HG03025 (cell line): ENCODE data around the gene DCLRE1A.
A peak's percentile ranks its signal among the peaks of the same experiment; 100 is the strongest.
"Not testable (repeated sequence)": the region's sequence is repeated elsewhere in the genome, so short reads cannot be mapped to it uniquely, and the experiment has no call there.

Source experiments
- ATAC-seq: cut with Tn5 transposase; IDR thresholded peaks from one replicate; pipeline ENCODE4 v1.9.1; 2021; ENCODE audit warnings: mild to moderate bottlenecking, moderate library complexity; ENCODE audit not compliant: unreplicated experiment, low FRiP score

DCLRE1A gene

DNA sequence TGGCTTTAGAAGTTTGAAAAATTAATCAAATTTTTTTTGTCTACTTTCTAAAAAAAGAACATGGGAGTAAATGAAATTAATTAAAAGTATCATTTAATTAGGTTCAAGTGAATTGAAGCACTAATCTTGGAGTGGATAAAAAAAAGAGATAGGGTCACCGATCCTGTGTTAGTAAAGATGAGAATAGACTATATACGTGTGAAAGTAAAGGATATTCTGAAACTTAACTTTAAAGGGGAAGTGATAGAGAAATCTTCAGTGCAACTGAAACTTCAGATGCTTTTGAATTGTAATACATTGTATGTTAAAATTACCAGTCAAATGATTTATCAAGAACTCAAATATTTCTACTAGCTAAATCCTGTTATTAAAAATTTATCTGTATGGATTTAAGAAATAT is 5.4 kb upstream of the DCLRE1A start:
- ATAC-seq, result no peak

DNA sequence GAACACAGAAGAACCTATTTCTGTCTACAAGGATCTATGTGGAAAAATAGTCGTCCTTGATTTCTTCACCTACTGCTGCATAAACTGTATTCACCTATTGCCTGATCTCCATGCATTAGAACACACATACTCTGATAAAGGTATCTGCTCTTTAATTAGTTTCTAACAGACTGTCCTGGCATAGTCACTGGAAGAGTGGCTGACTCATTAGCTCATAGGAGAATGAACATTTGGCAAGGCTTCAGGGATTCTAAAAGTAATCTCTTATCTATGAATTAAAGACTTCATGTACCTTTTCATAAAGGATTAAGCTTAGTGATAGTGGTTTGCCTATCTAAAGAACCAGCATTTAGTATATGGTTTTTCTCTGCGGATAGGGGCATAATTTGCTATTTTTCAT is 4.7 kb upstream of the DCLRE1A start:
- ATAC-seq, result no peak

DNA sequence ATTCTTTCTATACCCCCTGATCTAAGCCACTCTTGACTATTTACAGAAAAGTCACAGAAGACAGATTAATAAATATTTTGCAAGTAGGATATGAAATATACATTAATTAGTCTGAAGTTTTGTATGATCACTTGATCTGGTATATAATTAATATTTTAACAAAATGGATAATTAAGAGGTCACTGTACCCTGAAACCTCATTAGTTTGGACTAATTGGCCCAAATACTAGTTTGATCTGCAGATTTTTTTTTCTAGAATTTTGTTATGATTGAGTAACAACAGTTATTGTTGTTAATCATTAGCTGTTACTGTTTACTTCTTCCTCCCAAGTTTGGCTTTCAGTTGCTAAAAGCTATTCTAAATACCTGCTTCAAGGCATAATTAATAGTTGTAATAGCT is 3.3 kb upstream of the DCLRE1A start:
- no peak for ATAC-seq

DNA sequence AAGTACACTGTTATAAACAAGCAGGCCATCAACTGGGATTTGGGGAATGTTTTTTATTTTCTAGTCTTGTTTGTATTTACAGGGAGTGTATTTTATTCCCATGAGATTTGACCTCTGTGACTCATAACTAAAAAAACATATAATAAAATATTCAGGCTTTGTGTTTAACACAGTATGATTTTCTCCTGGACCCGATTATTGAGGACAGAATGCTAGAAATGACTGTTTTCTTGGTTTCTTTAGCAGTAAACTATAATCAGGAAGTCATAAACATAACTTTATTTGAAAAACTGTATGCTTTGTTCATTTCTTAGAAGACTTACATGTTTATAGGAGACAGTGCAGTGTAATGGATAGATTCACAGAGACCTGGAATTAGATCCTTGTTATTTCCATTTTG is 2.7 kb upstream of the DCLRE1A start:
- ATAC-seq, result no peak

DNA sequence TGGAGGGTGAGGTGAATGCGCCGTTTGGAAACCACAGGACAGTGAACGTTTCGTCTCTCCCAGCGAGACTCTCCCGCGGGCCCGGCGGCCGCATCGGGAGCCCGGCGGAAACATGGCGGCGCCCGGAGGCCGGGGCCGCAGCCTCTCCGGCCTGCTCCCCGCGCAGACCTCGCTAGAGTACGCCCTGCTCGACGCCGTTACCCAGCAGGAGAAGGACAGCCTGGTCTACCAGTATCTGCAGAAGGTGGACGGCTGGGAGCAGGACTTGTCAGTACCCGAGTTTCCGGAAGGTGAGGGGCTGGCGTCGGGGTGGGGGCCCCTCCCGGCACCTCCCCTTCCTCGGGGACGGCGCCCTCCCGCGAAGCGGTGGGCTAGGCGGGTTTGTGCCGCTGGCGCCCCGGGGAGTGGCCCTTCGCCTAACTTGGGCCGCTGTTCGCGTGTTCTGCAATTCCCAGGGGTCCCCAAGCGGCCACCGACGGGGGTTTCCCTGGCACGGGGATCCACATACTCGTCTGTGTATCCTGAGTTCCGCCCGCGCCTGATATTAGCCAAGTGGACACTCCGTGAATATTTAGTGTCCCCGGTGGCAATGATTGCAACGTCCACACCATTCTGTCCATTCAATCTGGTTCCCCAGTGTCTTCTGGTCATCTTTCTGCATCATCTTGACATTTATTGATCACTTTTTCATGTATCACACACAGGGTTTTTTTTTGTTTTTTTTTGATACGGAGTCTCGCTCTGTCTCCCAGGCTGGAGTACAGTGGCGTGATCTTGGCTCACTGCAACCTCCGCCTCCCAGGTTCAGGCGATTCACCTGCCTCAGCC is 1.1 kb upstream of the DCLRE1A start:
- ATAC-seq, result peak; percentile 35

DNA sequence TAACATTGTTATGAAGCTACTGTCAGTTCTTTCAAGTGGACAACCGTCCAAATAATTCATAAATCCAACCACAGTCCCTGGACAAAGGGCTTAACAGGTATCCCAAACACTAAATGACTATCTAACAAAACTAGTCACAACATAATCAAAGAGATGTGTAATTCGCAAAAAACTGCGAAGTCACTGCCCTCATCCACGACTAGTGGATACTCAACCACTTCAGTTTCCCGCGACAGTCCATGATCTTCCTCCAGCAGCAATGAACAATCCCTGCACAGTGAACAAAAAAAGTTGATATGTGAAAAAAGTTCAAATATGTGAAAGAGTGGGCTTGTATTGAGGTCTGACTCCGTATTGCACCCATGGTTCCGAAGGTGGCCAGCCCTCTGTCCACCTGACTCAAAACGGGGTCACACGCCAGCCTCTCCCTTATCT is 287 bp downstream of the DCLRE1A start:
- ATAC-seq, result no peak

DNA sequence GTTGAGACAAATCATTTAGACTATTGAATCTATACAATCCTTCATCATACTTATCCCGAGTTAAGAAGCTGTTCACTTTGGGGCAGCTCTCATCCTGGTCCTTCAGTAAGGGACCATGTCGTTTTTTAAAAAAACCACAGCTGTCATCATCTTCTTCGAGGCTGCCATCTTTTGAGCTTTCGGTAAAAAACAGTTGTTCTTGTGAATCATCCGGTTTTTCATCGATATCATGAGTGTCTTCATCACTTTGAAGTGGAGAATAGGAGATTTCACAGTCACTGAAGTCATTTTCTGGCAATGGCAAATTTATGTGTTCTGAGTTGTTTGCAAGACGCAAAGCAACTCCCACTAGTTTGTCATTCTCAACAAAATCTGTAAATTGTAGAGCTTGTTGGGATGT is 3.9 kb downstream of the DCLRE1A start:
- no peak for ATAC-seq

DNA sequence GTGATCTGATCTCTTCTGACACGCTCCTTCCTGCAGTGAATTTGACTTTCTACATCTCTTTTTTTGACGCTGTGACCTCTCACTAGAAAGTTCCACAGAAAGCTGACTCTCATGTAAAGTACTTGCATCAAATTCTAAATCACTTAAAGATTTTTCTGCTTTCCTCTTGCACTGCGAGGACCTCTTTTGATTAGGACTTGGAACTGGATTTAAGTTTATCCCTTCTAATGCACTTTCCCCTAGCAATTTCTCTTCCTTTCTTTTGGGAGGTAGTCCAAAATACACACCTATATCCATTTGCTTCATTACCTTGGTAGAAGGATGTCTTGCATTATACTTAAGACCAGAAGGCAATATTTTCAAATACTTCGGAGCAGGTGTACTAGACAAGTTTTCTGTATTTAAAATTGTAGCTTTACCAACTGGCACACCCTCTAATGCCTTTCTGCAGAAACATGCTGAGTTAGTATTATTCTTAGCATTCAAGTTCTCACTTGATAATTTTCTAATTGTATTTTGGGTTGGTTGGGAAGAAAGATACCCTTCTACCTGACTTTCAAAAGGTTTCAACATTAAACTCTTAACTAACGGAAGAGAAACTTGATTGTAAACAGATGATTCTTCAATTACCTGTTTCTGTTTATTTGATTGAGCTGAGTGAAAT is 4.6 kb downstream of the DCLRE1A start:
- no peak for ATAC-seq

DNA sequence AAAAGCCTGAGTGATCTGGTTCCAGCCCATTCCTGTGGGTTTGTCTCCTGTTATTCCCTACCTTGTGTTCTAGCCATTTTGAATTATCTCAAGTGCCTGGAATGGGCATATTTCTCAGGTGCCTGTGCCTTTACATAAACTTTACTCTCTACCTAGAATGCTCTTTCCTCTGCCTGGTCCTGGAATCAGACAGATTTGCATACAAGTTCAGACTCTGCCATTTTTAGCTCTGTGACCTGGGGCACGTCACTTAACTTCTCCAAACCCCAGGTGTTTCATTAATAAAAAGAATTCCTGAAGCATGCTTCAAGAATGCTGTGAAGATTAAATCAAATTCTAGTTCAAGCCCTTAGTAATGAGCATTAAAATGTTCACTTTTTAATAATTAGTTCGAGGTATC is 7.8 kb downstream of the DCLRE1A start:
- no peak for ATAC-seq

DNA sequence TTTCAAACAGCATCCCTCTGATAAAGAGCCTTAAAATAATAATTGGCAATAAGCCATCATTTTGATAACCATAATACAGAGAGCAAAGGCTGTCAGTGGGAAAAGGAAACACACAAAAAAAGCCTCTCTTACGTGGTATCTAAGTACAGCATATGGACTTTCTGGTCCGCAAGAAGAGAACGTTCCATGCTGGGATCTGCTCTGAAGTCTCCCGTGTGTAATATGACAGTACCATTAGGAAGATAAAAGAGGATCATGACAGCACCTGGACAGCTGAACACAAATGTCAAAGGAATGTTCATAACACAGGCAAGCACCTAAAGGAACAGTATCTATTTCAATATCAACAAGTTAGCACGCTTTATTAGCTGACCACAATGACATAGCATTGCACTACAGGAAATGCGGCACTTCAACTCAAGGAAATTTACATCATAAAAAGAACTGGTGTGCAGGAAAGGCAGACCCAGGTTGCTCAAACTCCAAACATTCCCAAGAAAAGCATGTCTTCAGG is 9.9 kb downstream of the DCLRE1A start:
- no peak for ATAC-seq

DNA sequence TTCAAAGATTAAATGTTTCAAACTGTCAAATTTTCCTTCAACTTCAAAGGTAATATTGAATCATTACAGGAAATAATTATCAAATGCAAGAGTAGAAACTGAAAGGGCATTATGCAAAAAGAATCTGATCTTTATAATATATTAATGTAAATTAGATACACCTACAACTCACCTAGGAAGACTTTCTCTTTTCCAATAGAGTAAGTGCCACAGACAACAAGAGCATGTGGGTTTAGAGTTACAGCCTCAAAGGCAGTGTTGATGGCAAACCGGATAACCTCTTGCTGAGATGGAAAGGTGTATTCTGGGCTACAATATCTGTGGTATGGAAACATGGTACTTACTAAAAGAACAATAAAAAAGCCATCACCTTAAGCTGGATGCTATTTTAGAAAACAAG is 11.7 kb downstream of the DCLRE1A start:
- no peak for ATAC-seq

DNA sequence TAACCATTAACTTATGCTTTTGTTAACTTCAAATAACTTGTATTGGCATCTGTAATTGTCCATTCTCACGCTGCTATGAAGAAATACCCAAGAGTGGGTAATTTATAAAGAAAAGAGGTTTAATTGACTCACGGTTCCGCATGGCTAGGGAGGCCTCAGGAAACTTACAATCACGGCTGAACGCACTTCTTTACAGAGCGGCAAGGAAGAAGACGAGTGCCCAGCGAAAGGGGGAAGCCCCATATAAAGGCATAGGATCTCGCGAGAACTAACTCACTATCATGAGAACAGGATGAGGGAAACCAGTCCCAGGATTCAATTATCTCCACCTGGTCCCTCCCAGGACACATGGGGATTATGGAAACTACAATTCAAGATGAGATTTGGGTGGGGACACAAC is 25.3 kb downstream of the DCLRE1A start:
- not testable (repeated sequence) for ATAC-seq

DNA sequence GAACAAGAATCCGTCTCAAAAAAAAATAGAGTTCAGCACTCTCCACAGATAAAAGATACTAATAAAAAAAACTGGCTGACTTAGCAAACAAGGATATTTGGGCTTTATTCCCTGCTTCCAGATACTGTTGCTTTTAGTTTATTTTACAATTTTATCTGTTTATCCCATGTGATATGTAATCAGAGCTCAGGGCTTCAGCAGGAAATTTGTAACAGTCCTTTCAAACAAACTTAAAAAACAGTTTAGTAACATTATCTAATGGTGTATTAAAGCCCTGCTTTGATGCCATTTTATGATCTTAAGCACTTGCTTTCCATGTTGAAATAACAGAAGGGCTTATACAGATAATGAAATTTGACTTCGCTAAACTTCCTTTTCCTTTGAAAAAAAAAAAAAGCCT is 28.1 kb downstream of the DCLRE1A start:
- no peak for ATAC-seq

DNA sequence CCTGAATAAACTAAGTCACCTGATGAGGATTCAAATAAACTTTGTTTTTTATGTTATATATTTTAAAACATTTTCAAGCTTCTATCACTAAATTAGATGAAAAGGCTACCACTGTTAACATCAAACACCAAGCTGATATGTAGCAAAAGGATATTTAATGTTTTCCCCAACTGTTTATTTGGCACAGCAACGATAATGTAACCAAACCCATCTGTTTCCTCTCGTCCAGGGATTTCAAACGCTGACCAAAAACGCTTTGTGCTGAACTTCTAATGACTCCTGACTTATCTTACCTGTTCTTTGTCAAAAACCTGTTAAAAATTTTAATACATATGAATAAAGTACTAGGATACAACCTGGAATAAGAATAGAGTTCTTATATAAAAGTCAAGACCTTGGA is 30.5 kb downstream of the DCLRE1A start:
- ATAC-seq, result no peak

DNA sequence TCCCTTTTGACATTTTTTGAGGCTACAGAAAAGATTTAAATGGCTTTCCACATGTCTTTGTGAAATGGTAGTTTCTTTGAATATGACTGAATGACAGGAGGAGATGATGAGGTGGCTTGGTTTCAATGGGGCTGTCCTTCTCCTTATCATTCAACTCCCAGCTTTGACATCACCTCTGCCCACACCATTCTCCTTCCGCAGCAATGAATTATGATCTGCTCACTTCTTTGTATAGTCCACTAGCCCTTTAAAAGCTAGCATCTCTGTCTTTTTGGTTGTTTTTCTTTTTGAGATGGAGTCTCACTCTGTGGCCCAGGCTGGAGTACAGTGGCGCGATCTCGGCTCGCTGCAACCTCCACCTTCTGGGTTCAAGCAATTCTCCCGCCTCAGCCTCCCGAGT is 31.7 kb downstream of the DCLRE1A start:
- no peak for ATAC-seq

DNA sequence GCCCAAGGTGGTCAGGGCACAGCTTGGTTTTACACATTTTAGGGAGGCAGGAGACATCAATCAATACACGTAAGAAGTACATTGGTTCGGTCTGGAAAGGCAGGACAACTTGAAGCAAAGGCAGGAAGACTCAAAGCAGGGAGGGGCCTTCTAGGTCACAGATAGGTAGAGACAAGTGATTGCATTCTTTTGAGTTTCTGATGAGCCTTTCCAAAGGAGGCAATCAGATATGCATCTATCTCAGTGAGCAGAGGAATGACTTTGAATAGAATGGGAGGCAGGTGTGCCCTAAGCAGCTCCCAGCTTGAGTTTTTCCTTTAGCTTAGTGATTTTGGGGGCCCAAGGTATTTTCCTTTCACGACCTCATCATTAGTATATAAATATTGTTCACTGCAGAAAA is 32.6 kb downstream of the DCLRE1A start:
- ATAC-seq, result not testable (repeated sequence)

DNA sequence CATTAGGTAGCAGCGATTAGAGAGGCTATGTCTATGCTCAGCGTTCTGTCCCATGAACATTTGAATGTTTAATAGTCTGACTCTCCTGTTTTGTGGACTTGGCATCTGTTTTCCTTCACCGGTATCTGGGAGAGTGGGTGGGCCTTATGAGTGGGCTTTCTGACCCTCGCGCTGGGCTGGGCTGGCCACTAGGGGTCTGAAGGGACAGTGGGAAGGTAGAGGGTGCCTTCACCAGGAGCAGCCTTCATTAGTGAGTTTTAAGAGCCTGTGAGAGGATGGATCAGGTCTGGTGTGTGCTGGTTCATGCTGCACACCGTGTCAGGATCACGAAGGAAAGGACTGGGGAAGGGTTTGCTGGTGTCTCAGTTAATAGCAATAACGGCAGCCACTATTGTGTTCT is 33.4 kb downstream of the DCLRE1A start:
- ATAC-seq, result no peak

DNA sequence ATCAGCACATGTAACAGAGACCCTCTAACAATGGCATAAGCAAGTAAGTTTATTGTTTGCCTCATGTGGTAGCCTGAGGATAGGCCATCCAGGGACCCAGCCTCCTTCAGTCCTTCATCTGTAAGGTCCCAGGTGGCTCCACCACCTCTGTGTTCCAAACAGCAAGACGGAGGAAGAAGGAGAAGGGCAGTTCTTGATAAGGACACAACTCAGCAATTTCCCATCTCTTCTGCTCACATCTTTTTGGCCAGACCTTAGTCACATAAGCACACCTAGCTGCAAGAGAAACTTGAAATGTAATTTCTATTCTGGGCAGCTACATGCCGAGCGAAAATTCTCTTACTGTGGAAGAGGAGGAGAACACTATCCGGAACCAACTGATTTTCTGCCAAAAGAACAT is 33.9 kb downstream of the DCLRE1A start:
- no peak for ATAC-seq

DNA sequence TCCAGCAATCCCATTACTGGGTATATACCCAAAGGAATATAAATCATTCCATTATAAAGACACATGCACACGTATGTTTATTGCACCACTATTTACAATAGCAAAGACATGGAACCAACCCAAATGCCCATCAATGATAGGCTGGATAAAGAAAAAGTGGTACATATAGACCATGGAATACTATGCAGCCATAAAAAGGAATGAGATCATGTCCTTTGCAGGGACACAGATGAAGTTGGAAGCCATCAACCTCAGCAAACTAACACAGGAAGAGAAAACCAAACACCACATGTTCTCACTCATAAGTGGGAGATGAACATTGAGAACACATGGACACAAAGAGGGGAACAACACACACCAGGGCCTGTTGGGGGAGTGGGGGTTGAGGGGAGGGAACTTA is 39.2 kb downstream of the DCLRE1A start:
- not testable (repeated sequence) for ATAC-seq

DNA sequence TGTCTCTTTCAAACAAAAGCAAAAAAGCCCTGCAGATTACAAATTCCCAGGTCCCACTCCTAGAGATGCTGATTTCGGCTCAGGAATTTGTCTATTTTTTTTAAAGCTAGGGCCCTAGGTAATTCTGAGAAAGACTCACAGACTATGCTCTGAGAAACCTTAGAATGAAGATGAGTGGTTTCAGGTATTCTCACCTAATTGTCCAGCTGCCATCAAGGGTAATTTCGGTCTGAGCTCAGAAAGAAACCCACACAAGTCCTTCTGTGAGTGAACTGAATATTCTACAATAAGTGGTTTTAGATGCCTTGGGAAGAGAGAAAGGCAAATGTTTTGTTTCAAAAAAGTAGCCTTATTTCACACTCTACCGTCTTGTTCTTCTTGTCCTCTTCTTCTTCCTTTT is 45.7 kb downstream of the DCLRE1A start:
- no peak for ATAC-seq

DNA sequence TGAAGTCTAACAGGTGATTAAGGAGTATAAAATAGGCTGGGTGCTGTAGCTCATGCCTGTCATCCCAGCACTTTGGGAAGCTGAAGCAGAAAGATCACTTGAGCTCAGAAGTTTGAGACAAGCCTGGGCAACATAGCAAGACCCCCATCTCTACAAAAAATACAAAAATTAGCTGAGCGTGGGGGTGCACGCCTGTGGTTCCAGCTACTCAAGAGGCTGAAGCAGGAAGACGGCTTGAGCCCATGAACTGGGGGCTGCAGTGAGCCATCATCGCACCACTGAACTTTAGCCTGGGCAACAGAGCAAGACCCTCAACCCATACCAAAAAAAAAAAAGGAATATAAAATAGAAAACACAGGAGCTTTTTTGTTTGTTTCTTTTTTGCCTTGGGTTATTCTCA is 47.4 kb downstream of the DCLRE1A start:
- ATAC-seq, result no peak

DNA sequence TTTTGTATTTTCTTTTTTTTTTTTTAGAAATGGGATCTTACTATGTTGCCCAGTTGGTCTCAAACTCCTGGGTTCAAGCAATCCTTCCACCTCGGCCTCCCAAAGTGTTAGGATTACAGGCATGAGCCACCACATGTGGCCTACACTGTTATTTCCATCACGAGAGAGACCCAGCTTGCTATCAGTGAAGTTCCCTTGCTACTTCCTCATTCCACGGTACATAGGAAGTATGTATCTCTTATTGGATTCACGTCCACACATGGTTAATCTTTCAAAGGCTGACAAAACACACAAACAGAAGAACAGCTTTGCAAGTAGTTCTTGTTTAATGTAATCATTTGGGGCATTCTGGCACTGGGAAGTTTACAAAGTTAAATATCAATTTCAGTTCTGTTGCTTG is 50.9 kb downstream of the DCLRE1A start:
- no peak for ATAC-seq
